PFSK-1 (cell line): ENCODE data around the gene ERGIC3.

Source experiments
- FOXP2 ChIP-seq: optimal IDR thresholded peaks from 2 replicates; pipeline ENCODE3; 2011; ENCODE audit warnings: borderline replicate concordance, control low read depth, inconsistent platforms; ENCODE audit not compliant: insufficient read depth; ENCODE audit errors: extremely low read length, extremely low read depth
- POLR2AphosphoS5 ChIP-seq: IDR thresholded peaks from 2 replicates; pipeline ENCODE4 v1.6.1; 2012; ENCODE audit warnings: low read depth, mild to moderate bottlenecking, control low read depth, low read length, moderate library complexity
- REST ChIP-seq, 2 experiments: IDR thresholded peaks; 2 replicates each; pipeline versions ENCODE4 v1.6.1 to v1.8.0; 2011 to 2012; ENCODE audit warnings: low read depth in 2 of 2, low read length in 2 of 2, control low read depth in 1 of 2, inconsistent platforms in 1 of 2, mild to moderate bottlenecking in 1 of 2, moderate library complexity in 1 of 2; ENCODE audit not compliant: insufficient read depth in 1 of 2
- SIN3A ChIP-seq: IDR thresholded peaks from 2 replicates; pipeline ENCODE4 v1.6.1; 2012; ENCODE audit warnings: mild to moderate bottlenecking, low read length, moderate library complexity, borderline replicate concordance; ENCODE audit not compliant: insufficient read depth
- TAF1 ChIP-seq: IDR thresholded peaks from 2 replicates; pipeline ENCODE4 v1.6.1; 2012; ENCODE audit warnings: low read length, control low read depth, borderline replicate concordance; ENCODE audit not compliant: insufficient read depth

The ERGIC3 gene

GRCh38 chr20:35600176-35600992 lies 58.5 kb downstream of the ERGIC3 start:
- no peak for TF ChIP-seq TAF1
- TF ChIP-seq SIN3A = no peak
- no peak for TF ChIP-seq REST (IDR thresholded peaks at IDR 0.05; ENCODE audit: insufficient read depth in 1 of 2, low read depth in 2 of 2, low read length in 2 of 2)
- TF ChIP-seq POLR2AphosphoS5 = no peak
- TF ChIP-seq FOXP2 = no peak

GRCh38 chr20:35600993-35601973 lies 59.4 kb downstream of the ERGIC3 start:
- TF ChIP-seq SIN3A = no peak
- no peak for TF ChIP-seq POLR2AphosphoS5
- TF ChIP-seq TAF1 = no peak
- no peak for TF ChIP-seq FOXP2
- no peak for TF ChIP-seq REST (IDR thresholded peaks at IDR 0.05; ENCODE audit: insufficient read depth in 1 of 2, low read depth in 2 of 2, low read length in 2 of 2)

- TF ChIP-seq TAF1 = no peak
- no peak for TF ChIP-seq FOXP2
- TF ChIP-seq SIN3A = no peak
- TF ChIP-seq POLR2AphosphoS5 = no peak
- no peak for TF ChIP-seq REST (IDR thresholded peaks at IDR 0.05; ENCODE audit: insufficient read depth in 1 of 2, low read depth in 2 of 2, low read length in 2 of 2)
Measured at GRCh38 chr20:35601990-35602389, 60.1 kb downstream of the ERGIC3 start.

GRCh38 chr20:35602851-35603495 lies 61.1 kb downstream of the ERGIC3 start:
- TF ChIP-seq TAF1 = no peak
- no peak for TF ChIP-seq POLR2AphosphoS5
- TF ChIP-seq SIN3A = no peak
- no peak for TF ChIP-seq REST (IDR thresholded peaks at IDR 0.05; ENCODE audit: insufficient read depth in 1 of 2, low read depth in 2 of 2, low read length in 2 of 2)
- TF ChIP-seq FOXP2 = no peak
